Neural progenitor cell (in vitro differentiated cells): ENCODE measurements around the gene POLA2. TPM values are rescaled to one million over a fixed set of nuclear protein-coding genes. Genes with fewer than 3 reads are reported as not detected.

Experiments
- DNase-seq: peaks from one replicate; pipeline ENCODE4 v3.0.0-alpha.2; 2016; ENCODE audit warnings: low spot score
- H2AFZ ChIP-seq: fragments of 200-600 bp; sonication (generic); replicated peaks from 2 replicates; pipeline ENCODE4 v1.6.1; 2016; ENCODE audit warnings: antibody characterized with exemption
- H3F3A ChIP-seq: fragments of 200-600 bp; sonication (generic); 2 replicates; pipeline ENCODE4 v1.6.1; 2016; ENCODE audit warnings: antibody characterized with exemption, low read depth
- H3K27ac ChIP-seq: fragments of 200-600 bp; sonication (generic); 2 replicates; pipeline ENCODE4 v1.5.1; 2016; ENCODE audit warnings: mild to moderate bottlenecking
- H3K27me3 ChIP-seq: fragments of 200-600 bp; sonication (generic); 2 replicates; pipeline ENCODE4 v1.6.1; 2016; ENCODE audit warnings: mild to moderate bottlenecking, moderate library complexity
- H3K36me3 ChIP-seq: fragments of 200-600 bp; sonication (generic); 2 replicates; pipeline ENCODE4 v1.5.1; 2016
- H3K4me1 ChIP-seq: fragments of 200-600 bp; sonication (generic); 2 replicates; pipeline ENCODE4 v1.6.1; 2016; ENCODE audit warnings: mixed run types
- H3K4me2 ChIP-seq: fragments of 200-600 bp; sonication (generic); 2 replicates; pipeline ENCODE4 v1.6.1; 2016
- H3K4me3 ChIP-seq: fragments of 200-600 bp; sonication (generic); 2 replicates; pipeline ENCODE4 v1.5.1; 2016
- H3K79me2 ChIP-seq: fragments of 200-600 bp; sonication (generic); 2 replicates; pipeline ENCODE4 v1.6.1; 2016; ENCODE audit warnings: low read depth
- H3K9ac ChIP-seq: fragments of 200-600 bp; sonication (generic); 2 replicates; pipeline ENCODE4 v1.6.1; 2016
- H3K9me3 ChIP-seq: fragments of 200-600 bp; sonication (generic); 2 replicates; pipeline ENCODE4 v1.5.1; 2016; ENCODE audit warnings: low read depth
- H4K20me1 ChIP-seq: fragments of 200-600 bp; sonication (generic); 2 replicates; pipeline ENCODE4 v1.6.1; 2016; ENCODE audit warnings: low read depth
- H3K27ac Mint-ChIP-seq: 3 replicates; pipeline ENCODE4 v1.8.0; 2021; ENCODE audit warnings: mixed read lengths
- H3K27me3 Mint-ChIP-seq: 2 replicates; pipeline ENCODE4 v1.8.0; 2022; ENCODE audit warnings: low read depth, mild to moderate bottlenecking, inconsistent platforms, moderate library complexity, mixed read lengths; ENCODE audit not compliant: insufficient read depth
- H3K36me3 Mint-ChIP-seq: 3 replicates; pipeline ENCODE4 v1.8.0; 2021; ENCODE audit warnings: mixed read lengths
- H3K4me1 Mint-ChIP-seq: 3 replicates; pipeline ENCODE4 v1.8.0; 2021; ENCODE audit warnings: mixed read lengths
- H3K4me3 Mint-ChIP-seq: 3 replicates; pipeline ENCODE4 v1.8.0; 2021; ENCODE audit warnings: mild to moderate bottlenecking, moderate library complexity, mixed read lengths
- H3K9me3 Mint-ChIP-seq: 3 replicates; pipeline ENCODE4 v1.8.0; 2020; ENCODE audit warnings: mixed read lengths
- CTCF ChIP-seq: fragments of 200-600 bp; sonication (generic); IDR thresholded peaks from 2 replicates; pipeline ENCODE4 v1.5.1; 2017; ENCODE audit warnings: antibody characterized with exemption, mild to moderate bottlenecking
- EZH2 ChIP-seq: fragments of 200-600 bp; sonication (generic); IDR thresholded peaks from 2 replicates; pipeline ENCODE4 v1.6.1; 2017; ENCODE audit warnings: antibody characterized with exemption, mild to moderate bottlenecking, moderate library complexity
- EZH2phosphoT487 ChIP-seq: fragments of 200-600 bp; sonication (generic); IDR thresholded peaks from 2 replicates; pipeline ENCODE4 v1.6.1; 2017; ENCODE audit warnings: antibody characterized with exemption
- total RNA-seq: library from RNA; depleted of rRNA; stranded (reverse); fragments of >200 nt; gene quantifications from 2 replicates; pipeline ENCODE4 v1.2.3, GENCODE V29; 2015; ENCODE audit warnings: low replicate concordance

POLA2 gene
- total RNA-seq, 1 donor from 2014 or later, result 33.3 TPM

GRCh38 chr11:65316227-65317024, 54.7 kb downstream of the POLA2 start:
- H3K36me3 ChIP-seq, result no peaks in the 10 kb centered on the region
- peaks cover 29% of the 10 kb centered on the region for H3K4me1 ChIP-seq
- peaks cover 13% of the 10 kb centered on the region for H3K27me3 Mint-ChIP-seq
- no peaks in the 10 kb centered on the region for H3K9me3 ChIP-seq
- H3K27ac Mint-ChIP-seq, result no peak overlapping the region
- H4K20me1 ChIP-seq, result peaks cover 22% of the 10 kb centered on the region
- no peaks in the 10 kb centered on the region for H3K9me3 Mint-ChIP-seq
- no peaks in the 10 kb centered on the region for H3K79me2 ChIP-seq
- peak overlapping the region; percentile 74 for H2AFZ ChIP-seq
- peak overlapping the region; percentile 79 for H3K4me2 ChIP-seq
- H3K9ac ChIP-seq, result no peak overlapping the region
- H3K4me1 Mint-ChIP-seq, result peaks cover 33% of the 10 kb centered on the region
- peaks cover 39% of the 10 kb centered on the region for H3F3A ChIP-seq
- H3K4me3 Mint-ChIP-seq, result peak overlapping the region; percentile 88
- no peak for TF ChIP-seq EZH2phosphoT487
- TF ChIP-seq EZH2, result no peak
- no peak for TF ChIP-seq CTCF
- no peak overlapping the region for H3K27ac ChIP-seq
- peak; percentile 25 for DNase-seq
- H3K27me3 ChIP-seq, result peaks cover 30% of the 10 kb centered on the region
- peak overlapping the region; percentile 24 for H3K4me3 ChIP-seq
- no peaks in the 10 kb centered on the region for H3K36me3 Mint-ChIP-seq

GRCh38 chr11:65317025-65317786, 55.4 kb downstream of the POLA2 start:
- H3K27ac Mint-ChIP-seq, result no peak overlapping the region
- peak; percentile 69 for DNase-seq
- Histone ChIP-seq H3K4me2 (peak overlapping the region; percentile 79), H3K4me1 (peaks cover 26% of the 10 kb centered on the region), H3K4me3 (peak overlapping the region; percentile 24), H3K9ac (no peak overlapping the region), H4K20me1 (peaks cover 20% of the 10 kb centered on the region), H3K27me3 (peaks cover 30% of the 10 kb centered on the region), H2AFZ (peak overlapping the region; percentile 74), H3F3A (peaks cover 36% of the 10 kb centered on the region), H3K36me3 (no peaks in the 10 kb centered on the region), H3K27ac (no peak overlapping the region), H3K9me3 (no peaks in the 10 kb centered on the region), H3K79me2 (no peaks in the 10 kb centered on the region)
- H3K4me3 Mint-ChIP-seq, result peak overlapping the region; percentile 88
- H3K36me3 Mint-ChIP-seq, result no peaks in the 10 kb centered on the region
- peaks cover 12% of the 10 kb centered on the region for H3K27me3 Mint-ChIP-seq
- TF ChIP-seq EZH2phosphoT487 (no peak), CTCF (no peak), EZH2 (no peak)
- H3K4me1 Mint-ChIP-seq, result peaks cover 30% of the 10 kb centered on the region
- H3K9me3 Mint-ChIP-seq, result no peaks in the 10 kb centered on the region

- Histone ChIP-seq H3K9me3 (no peaks in the 10 kb centered on the region), H4K20me1 (no peaks in the 10 kb centered on the region), H3K27ac (no peak overlapping the region), H3K4me3 (no peak overlapping the region), H3K4me1 (peaks cover 23% of the 10 kb centered on the region), H3F3A (peaks cover 21% of the 10 kb centered on the region), H3K4me2 (no peak overlapping the region), H3K36me3 (no peaks in the 10 kb centered on the region), H2AFZ (no peak overlapping the region), H3K79me2 (no peaks in the 10 kb centered on the region), H3K9ac (no peak overlapping the region), H3K27me3 (no peaks in the 10 kb centered on the region)
- no peak for TF ChIP-seq EZH2phosphoT487
- TF ChIP-seq CTCF, result no peak
- TF ChIP-seq EZH2, result no peak
- peaks cover 10% of the 10 kb centered on the region for H3K27me3 Mint-ChIP-seq
- no peak overlapping the region for H3K4me3 Mint-ChIP-seq
- no peaks in the 10 kb centered on the region for H3K9me3 Mint-ChIP-seq
- peaks cover 18% of the 10 kb centered on the region for H3K4me1 Mint-ChIP-seq
- peak overlapping the region; percentile 6 for H3K27ac Mint-ChIP-seq
- DNase-seq, result no peak
- no peaks in the 10 kb centered on the region for H3K36me3 Mint-ChIP-seq
Observed at GRCh38 chr11:65320386-65321075, 58.8 kb downstream of the POLA2 start.
